Measurements from ENCODE around the gene ARHGAP20.

The ARHGAP20 gene, protein sequence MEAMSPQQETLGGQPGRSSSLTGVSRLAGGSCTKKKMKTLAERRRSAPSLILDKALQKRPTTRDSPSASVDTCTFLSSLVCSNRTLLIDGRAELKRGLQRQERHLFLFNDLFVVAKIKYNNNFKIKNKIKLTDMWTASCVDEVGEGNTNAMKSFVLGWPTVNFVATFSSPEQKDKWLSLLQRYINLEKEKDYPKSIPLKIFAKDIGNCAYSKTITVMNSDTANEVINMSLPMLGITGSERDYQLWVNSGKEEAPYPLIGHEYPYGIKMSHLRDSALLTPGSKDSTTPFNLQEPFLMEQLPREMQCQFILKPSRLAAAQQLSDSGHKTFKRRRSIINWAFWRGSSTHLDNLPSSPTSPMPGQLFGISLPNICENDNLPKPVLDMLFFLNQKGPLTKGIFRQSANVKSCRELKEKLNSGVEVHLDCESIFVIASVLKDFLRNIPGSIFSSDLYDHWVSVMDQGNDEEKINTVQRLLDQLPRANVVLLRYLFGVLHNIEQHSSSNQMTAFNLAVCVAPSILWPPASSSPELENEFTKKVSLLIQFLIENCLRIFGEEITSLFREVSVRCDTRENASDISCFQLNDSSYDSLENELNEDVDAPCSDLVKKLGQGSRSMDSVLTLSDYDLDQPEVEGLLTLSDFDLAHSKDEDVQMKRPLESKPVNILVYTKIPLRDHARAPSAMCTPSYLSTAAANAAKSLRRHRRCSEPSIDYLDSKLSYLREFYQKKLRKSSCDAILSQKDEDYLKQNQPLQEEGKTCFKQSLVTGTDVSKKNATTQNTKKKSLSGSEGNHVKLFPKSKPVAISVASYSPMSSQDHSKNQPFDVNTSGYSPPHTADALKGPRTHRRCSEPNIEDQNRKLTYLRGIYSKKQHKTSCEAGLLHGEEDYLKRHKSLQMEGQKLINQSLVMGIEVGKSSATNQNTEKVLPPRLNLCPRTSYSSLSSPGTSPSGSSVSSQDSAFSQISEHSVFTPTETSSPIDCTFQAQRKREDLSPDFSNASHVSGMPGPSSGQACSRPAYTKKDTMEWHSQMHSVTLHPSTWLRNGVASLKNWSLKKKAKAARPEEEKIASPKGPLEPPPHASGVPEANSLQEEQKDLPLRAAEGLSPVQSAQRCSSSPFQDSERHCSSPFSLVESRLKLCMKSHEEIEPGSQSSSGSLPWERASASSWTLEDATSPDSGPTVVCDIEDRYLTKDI

DNA sequence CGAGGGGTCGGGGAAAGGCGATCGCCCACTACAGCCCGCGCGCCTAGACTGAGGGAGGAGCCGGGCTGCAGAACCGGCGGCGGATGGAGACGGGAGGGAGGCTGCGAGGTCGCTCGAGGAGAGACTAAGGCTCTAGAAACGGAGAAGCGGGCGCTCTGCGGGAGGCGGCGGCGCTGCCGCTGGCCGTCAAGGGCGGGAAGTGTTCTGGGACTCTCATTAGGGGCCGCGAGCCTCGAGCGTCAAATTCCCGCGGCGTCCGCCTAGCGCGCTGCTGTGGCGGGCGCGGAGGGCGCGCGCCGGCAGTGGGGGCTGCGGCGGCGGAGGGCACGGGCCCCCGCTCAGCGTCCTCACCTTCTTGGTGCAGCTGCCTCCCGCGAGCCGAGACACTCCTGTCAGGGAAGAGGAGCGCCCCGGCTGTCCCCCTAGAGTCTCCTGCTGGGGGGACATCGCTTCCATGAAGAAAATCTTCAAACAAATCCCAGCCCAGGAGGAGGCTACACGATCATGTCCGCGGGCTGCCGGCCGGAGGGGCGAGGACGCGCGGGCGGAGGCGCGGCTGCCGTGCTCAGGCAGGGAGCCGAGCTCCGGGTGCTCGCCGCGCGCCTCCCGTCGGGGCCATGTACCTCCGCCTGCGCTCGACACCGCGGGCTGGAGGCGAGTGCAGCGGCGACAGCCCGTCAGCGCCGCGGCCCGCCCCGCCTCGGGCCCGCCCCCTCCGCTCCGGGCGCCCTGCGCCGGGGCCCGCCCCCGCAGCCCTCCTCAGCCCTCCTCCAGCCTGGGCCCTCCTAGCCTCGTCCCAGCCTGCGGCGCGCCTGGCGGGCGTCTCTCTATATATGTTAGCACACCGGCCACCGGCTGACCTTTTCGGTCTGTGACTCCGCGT is at the start of gene ARHGAP20:
TSS of gene ARHGAP20 (minus strand) at position 662 of the 883 bp plus-strand sequence. CDS start at position 456, 206 bp downstream.
- peak within 1 kb of the TSS; percentile 89 for H3K27ac ChIP-seq
- TF ChIP-seq, protein P1, sequence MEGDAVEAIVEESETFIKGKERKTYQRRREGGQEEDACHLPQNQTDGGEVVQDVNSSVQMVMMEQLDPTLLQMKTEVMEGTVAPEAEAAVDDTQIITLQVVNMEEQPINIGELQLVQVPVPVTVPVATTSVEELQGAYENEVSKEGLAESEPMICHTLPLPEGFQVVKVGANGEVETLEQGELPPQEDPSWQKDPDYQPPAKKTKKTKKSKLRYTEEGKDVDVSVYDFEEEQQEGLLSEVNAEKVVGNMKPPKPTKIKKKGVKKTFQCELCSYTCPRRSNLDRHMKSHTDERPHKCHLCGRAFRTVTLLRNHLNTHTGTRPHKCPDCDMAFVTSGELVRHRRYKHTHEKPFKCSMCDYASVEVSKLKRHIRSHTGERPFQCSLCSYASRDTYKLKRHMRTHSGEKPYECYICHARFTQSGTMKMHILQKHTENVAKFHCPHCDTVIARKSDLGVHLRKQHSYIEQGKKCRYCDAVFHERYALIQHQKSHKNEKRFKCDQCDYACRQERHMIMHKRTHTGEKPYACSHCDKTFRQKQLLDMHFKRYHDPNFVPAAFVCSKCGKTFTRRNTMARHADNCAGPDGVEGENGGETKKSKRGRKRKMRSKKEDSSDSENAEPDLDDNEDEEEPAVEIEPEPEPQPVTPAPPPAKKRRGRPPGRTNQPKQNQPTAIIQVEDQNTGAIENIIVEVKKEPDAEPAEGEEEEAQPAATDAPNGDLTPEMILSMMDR (conservative IDR thresholded peaks at IDR 0.05), result no peak

DNA sequence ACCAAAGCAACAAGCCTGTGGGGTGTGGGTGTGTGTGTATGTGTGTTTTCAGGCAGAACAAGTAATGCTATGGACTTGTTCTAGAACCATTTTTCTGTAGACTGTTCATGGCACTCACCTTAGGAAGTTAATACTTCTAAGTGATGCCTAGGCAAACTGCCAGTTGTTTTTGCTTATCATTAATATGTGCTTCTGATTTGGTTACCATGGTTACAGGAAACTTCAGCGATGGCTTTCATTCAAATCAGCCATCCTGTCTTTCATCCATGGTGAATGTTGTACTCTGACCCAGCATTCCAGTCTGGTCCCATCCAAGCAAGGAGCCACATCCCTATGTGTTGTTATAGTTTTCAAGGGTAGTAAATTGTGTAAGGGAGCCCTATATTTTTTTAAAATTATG is 49.8 kb upstream of the ARHGAP20 start:
- no peak overlapping the region; the same call in 1 of the 2 replicates for H3K27ac ChIP-seq
- TF ChIP-seq, protein P1 (conservative IDR thresholded peaks at IDR 0.05), result no peak

DNA sequence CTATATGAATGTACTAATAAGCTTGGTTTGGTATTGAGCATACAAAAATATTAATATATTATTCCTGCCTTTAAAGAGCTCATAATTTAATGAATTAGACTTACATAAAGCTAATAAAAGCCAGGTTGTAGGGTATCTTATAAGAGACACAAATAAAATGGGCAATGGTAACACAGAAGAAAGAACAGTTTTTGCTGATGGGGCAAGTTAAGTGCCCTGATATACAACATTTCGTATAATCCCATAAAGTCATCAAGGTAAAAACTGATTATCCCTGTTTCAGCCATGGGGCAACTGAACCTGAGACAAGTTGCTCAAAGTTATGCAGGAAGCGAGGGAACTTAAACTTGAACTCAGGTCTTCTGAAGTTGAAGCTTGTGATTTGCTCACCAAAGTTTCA is 48.9 kb upstream of the ARHGAP20 start:
- TF ChIP-seq, protein P1 (conservative IDR thresholded peaks at IDR 0.05), result no peak
- H3K27ac ChIP-seq, result no peak overlapping the region

DNA sequence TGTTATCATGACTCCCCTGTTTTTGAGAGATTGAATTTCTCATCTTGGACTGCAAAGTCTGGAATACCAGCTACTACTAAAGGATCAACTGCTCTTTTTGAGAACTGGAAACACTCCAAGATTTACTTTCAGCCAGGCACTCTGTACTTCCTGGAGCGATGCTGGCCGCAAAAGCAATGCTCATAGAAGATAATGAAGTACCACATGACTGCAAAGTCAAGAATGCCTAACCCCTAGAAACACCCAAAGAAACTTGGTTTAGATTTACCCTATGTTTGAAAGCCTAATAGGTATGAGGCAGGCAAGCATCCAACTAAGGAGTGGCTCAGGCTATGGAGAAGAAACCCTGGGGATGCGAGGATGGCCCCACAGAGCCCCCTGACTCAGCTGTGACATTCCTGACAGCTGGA is 47.7 kb upstream of the ARHGAP20 start:
- TF ChIP-seq, protein P1 (conservative IDR thresholded peaks at IDR 0.05), result no peak
- H3K27ac ChIP-seq, result no peak overlapping the region

DNA sequence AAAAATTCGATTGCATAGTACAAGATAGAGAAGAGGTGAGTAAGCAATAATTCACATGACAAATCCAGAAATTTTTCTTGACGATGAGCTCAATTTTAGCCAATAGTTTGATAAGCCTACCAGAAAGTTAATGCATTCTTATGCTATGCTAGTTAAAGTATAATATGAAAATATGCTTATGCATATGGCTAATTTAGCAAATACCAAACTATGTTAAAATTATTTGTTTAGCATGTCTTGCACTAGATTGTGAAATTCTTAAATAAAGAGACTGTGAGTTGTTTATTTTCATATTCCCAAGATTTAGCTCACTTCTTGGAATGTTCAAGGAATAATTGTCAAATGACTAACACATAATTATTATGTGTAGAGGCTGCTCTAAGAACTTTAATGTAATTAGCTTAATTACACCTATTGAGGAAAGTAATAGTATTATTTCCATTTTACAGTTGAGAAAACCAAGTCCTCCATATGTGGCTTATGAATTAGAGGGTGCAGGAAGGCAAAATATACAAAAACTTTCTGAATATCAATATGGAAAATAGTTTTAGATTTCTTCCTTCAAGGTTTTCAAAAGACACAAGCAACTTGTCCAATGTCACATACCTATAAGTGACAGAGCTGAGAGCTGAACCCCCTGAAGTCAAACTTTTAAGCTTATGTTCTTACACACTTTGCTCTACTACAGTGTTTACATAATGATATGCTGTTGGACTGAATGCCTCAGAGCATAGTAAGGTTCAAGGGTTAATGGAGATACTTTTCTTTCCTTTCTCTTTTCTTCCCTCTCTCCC is 45.9 kb upstream of the ARHGAP20 start:
- TF ChIP-seq, protein P1 (conservative IDR thresholded peaks at IDR 0.05), result no peak
- H3K27ac ChIP-seq, result no peak overlapping the region

DNA sequence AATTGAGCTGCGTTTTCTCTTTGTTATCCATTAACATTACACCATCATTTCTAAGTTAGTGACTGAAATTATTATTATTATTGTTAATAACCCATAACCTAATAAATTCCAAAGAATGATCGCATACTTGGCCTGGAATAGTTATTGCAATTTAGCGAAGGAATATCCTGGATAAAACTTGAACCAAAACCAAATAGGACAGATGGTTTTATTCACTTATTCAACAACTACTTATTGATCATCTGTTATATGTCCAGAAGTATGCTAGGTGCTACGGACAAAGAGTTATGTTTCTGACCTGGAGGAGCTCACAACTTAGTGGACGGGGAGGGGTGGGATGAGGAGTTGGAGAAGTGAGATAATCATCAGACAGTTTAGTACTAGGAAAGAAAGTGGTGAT is 44.8 kb upstream of the ARHGAP20 start:
- TF ChIP-seq, protein P1 (conservative IDR thresholded peaks at IDR 0.05), result no peak
- H3K27ac ChIP-seq, result no peak overlapping the region

Measured in VCaP (cell line).